Fibroblast of lung (primary cell): ENCODE results near the gene COL8A1.

ENCODE experiments used
- CTCF ChIP-seq, 2 donors: IDR thresholded peaks in 1 of 2; conservative IDR thresholded peaks in 1 of 2; 1 replicate in 1 of 2; 2 replicates in 1 of 2; pipeline ENCODE4 v1.5.1; 2011 to 2012; ENCODE audit warnings: low read length in 2 of 2, control low read depth in 1 of 2, inconsistent platforms in 1 of 2, low read depth in 1 of 2, mild to moderate bottlenecking in 1 of 2
- EZH2 ChIP-seq: IDR thresholded peaks from 2 replicates; pipeline ENCODE4 v1.5.1; 2012; ENCODE audit warnings: low read length, control low read depth, mild to moderate bottlenecking; ENCODE audit errors: missing control alignments

GRCh38 chr3:99666201-99666600 is 27.8 kb downstream of the COL8A1 start:
- TF ChIP-seq CTCF (conservative IDR thresholded peaks at IDR 0.05 in 1 of 2, IDR thresholded peaks at IDR 0.05 in 1 of 2; ENCODE audit: low read depth in 1 of 2, low read length in 2 of 2), result no peak
- TF ChIP-seq EZH2, result no peak
